ENCODE measurements around the gene STPG2.

Gene STPG2

GRCh38 chr4:97879942-97880341, 263.3 kb downstream of the STPG2 start:
- H3K4me3 ChIP-seq (ENCODE audit: low read depth, low read length), result no peak overlapping the region
- TF ChIP-seq, protein P1, sequence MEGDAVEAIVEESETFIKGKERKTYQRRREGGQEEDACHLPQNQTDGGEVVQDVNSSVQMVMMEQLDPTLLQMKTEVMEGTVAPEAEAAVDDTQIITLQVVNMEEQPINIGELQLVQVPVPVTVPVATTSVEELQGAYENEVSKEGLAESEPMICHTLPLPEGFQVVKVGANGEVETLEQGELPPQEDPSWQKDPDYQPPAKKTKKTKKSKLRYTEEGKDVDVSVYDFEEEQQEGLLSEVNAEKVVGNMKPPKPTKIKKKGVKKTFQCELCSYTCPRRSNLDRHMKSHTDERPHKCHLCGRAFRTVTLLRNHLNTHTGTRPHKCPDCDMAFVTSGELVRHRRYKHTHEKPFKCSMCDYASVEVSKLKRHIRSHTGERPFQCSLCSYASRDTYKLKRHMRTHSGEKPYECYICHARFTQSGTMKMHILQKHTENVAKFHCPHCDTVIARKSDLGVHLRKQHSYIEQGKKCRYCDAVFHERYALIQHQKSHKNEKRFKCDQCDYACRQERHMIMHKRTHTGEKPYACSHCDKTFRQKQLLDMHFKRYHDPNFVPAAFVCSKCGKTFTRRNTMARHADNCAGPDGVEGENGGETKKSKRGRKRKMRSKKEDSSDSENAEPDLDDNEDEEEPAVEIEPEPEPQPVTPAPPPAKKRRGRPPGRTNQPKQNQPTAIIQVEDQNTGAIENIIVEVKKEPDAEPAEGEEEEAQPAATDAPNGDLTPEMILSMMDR (IDR thresholded peaks at IDR 0.05; ENCODE audit: low read depth, low read length), result no peak

DNA sequence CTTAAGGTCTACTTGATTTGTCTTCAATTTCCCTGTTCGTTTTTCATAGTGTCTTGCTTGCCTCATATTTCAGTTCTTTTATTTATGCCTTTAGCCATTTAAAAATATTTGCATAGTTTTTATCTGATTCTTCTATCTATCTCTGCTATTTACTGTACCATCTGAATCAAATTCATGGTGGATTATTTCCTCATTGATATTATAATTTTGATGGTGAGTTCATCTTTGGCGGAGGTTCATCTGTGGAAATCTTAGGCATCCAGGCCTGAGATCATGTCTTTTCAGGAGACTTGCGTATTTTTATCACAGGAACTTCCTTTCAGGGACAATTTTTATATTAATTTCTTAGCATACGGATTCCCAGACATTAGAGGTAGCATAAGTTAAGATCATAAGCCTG, 275.2 kb downstream of the STPG2 start:
- TF ChIP-seq, protein P1 (IDR thresholded peaks at IDR 0.05; ENCODE audit: low read depth, low read length), result no peak
- H3K4me3 ChIP-seq (ENCODE audit: low read depth, low read length), result no peak overlapping the region

GRCh38 chr4:97867557-97868091, 275.7 kb downstream of the STPG2 start:
- H3K4me3 ChIP-seq (ENCODE audit: low read depth, low read length), result no peak overlapping the region
- TF ChIP-seq, protein P1 (IDR thresholded peaks at IDR 0.05; ENCODE audit: low read depth, low read length), result no peak

DNA sequence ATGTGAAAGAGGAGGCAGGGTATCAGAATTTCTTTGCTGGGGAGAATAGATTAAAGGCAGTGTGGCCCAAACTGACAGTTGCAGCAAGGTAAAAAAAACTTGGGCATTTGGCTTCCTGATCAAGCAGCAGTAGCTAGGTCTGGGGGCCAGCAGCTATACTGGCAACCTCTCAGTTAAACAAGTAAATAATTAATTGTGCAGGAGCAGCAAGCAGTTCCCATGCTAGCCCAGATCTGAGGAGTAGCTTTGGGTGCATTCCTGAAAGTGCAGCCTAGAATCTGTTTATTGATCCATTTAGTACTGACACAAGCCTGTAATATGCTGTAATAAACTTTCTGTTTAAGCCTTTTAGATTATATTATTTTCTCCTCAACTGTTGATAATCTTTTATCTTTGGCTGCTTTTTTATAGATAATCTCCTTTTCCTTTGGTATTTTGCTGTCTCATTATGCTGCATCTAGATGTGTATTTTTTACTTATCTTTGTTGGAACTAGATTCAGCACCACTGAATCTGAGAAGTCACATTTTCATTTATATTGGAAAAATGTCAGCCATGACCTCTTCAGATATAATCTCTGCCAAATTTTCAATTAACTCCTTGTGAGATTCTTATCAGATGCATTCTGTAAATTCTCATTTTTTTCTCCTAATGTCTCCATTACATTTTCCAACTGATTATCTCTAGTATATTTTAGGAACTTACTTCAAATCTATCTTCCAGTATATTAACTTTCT, 276.3 kb downstream of the STPG2 start:
- TF ChIP-seq, protein P1 (IDR thresholded peaks at IDR 0.05; ENCODE audit: low read depth, low read length), result no peak
- no peak overlapping the region for H3K4me3 ChIP-seq (ENCODE audit: low read depth, low read length)

DNA sequence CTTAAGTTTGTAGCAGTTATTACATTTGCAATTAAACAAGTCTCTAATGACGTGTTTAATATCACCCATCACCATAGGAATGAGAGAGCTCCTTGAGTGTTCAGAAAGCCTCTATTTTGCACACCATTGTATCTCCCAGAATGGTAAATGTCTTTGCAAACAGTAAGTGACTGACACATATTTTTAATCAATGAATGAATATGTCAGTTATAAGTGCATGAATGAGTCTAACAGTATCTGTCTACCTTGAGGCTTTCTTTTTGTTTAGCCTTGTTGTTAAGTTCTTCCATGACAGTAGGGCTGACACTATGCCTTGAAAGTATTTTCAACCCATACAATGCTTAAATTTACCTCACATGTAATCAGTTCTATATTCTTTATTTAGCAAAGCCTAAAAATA, 292.2 kb downstream of the STPG2 start:
- TF ChIP-seq, protein P1 (IDR thresholded peaks at IDR 0.05; ENCODE audit: low read depth, low read length), result no peak
- H3K4me3 ChIP-seq (ENCODE audit: low read depth, low read length), result no peak overlapping the region

DNA sequence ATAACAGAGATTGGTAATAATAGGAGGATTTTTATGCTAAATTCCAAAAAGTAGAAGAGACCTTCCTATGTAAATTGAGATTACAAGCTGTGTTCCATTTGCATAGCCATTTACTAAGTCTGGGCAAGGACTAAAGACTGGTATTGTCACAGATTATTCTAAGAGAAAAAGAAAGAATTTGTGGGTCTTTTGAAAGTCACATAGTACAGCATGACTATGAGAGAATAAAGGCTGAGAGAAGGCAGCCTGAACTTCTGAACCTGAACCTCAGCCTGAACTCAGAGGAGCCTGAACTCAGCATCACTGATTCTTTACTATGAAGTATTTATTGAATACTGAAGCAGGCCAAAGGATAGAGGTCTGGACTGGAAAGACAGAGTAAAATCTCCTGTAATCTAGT, 297.5 kb downstream of the STPG2 start:
- TF ChIP-seq, protein P1 (IDR thresholded peaks at IDR 0.05; ENCODE audit: low read depth, low read length), result no peak
- no peak overlapping the region for H3K4me3 ChIP-seq (ENCODE audit: low read depth, low read length)

GRCh38 chr4:97841512-97841911, 301.8 kb downstream of the STPG2 start:
- H3K4me3 ChIP-seq (ENCODE audit: low read depth, low read length), result no peak overlapping the region
- TF ChIP-seq, protein P1 (IDR thresholded peaks at IDR 0.05; ENCODE audit: low read depth, low read length), result no peak

Measured in WI38 (cell line).